ENCODE results near the gene PPP2R5B.

The PPP2R5B gene

DNA sequence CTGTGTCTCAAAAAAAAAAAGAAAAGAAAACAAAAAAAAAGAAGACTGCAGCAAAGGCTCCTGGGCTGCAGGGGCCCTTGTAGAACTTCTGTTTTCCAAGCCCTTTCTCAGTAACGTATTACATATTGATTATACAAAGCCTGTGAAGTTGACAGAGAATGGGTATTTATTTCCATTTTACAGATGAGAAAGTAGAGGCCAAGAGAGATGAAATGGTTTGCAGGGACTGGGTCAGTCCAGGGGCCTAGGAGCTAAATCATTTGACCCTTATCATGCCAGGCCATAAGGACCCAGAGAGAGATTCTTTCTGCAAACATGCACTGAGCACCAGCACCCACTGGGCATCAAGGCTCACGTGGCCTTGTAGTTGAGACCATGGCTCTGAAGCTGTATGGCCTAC is 4.5 kb downstream of the PPP2R5B start:
- DNase-seq (ENCODE audit: low read depth in 3 of 3, low spot score in 1 of 3) = no peak

DNA sequence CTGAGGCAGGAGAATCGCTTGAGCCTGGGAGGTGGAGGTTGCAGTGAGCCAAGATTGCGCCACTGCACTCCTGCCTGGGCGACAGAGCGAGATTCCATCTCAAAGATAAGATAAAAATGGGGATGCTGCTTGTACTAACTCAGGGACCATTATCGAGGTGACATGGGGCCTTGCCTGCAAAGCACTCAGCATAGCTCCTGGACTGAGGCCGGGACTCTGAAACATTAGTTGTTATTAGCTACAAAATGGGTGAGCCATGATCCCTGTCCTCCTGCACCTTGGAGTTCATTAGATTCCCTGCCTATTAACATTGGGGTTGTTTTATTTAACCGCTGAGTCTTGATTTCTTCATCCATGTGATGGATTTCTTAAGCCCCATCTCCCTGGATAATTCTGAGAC is 5.1 kb downstream of the PPP2R5B start:
- no peak for DNase-seq (ENCODE audit: low read depth in 3 of 3, low spot score in 1 of 3)

DNA sequence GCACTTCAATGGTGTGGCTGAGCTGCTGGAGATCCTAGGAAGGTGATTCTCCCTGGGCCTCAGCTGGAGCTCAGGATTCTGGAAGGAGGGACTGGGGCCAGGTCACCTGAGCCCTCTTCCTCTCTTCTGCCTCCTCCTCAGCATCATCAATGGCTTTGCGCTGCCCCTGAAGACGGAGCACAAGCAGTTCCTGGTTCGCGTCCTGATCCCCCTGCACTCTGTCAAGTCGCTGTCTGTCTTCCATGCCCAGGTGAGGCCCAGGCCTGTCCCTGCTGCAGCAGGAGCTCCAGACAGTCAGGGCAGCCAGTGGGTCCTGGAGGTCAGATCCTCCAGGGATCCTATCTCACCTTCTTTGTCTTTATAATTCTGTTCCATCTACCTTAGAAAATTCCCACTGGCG is 5.9 kb downstream of the PPP2R5B start:
- no peak for DNase-seq (ENCODE audit: low read depth in 3 of 3, low spot score in 1 of 3)

DNA sequence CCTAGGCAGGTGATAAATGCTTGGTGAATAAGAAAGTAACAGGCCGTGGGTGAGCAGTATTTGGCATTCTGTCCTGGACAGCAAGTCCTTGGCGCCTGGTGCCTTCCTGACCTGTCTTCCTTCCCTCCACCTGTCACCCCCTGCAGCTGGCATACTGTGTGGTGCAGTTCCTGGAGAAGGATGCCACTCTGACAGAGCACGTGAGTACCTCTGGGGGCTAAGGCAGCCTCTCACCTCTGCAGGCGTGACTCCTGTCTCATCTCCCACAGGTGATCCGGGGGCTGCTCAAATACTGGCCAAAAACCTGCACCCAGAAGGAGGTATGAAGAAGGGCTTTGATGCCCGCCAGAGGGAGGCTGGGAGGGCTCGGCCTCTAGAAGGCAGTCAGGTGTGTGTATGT is 6.8 kb downstream of the PPP2R5B start:
- no peak for DNase-seq (ENCODE audit: low read depth in 3 of 3, low spot score in 1 of 3)

DNA sequence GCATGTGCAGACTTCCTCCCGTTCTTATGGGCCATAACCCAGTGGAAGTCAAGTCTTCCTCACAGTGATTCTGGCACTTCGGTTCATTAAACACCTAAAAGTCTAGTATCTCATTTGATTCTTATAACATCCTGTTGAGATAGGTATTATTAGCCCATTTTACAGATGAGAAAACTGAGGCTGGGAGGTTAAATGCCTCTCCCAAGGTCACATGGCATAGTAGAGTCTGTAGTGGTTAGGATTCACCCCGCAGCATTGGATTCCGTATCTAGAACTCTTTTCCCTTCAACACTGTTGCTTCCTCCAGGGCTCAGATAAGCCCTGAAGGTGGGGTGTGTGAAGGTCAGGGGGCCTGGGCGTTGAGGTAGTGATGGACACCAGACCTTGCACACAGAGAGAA is 7.8 kb downstream of the PPP2R5B start:
- DNase-seq (ENCODE audit: low read depth in 3 of 3, low spot score in 1 of 3) = no peak

DNA sequence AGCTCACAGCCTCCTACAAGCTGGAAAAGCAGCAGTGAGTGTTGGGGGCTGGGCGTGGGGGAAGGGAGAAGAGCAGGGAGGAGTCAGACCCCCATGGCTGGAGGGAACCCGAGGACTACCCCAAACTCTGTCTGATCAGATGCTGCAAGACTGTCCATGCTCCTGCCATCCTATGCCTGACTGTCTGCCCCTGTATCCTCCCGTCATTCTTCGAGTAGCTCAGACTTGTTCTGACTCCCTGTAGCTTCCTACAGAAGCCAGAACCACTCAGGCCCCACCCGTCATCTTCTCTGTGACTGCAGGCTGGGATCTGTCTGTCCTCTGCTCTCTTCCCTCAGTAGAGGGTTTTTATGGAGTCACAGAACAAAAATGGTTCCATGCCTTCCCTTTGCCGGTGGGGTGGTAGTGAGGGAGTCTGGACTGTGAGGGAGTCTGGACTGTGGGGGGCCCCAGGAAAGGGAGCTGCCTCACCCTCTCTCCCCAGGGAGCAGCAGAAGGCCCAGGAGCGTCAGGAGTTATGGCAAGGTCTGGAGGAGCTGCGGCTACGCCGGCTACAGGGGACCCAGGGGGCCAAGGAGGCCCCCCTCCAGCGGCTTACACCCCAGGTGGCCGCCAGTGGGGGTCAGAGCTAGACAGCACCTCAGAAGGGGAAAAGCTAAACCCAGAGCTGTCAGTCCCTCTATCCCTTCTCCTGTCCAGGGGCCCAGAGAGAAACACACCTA is 8.9 kb downstream of the PPP2R5B start:
- DNase-seq (ENCODE audit: low read depth in 3 of 3, low spot score in 1 of 3) = no peak

DNA sequence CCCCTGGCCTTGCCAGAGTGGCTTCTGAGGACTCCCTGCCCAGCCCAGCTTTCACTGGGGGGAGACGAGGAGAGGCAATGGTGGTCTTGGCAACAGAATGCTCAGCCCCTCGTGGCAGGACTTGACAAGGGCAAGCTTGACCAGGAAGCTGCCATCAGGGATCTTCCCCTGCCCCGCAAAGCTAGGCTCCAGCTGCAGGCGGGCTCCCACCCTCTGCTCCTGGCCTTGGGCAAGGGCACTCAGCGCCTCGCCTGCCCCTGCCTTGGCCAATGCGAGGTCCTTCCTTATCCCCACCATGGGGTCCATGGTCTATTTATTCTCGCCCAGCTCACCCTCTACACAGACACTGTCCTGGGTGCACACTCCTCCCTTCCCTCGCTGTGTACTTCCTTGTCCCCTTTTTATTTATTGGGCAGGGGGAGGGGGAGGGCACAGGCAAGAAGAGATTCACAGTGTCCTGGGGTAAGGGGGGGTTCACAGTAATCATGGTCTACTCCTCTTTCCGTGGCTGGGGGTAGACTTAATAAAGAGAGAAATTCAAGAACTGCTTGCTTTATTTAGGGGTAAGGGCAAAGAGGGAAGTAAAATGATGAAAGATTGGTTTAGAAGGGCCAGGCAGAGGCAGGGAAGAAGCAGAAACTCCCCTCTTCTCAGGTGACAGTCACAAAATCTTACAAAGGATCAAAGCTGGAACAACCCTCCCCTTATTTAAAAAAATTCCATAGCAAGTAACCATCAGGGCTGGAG is 9.6 kb downstream of the PPP2R5B start:
- no peak for DNase-seq (ENCODE audit: low read depth in 3 of 3, low spot score in 1 of 3)

DNA sequence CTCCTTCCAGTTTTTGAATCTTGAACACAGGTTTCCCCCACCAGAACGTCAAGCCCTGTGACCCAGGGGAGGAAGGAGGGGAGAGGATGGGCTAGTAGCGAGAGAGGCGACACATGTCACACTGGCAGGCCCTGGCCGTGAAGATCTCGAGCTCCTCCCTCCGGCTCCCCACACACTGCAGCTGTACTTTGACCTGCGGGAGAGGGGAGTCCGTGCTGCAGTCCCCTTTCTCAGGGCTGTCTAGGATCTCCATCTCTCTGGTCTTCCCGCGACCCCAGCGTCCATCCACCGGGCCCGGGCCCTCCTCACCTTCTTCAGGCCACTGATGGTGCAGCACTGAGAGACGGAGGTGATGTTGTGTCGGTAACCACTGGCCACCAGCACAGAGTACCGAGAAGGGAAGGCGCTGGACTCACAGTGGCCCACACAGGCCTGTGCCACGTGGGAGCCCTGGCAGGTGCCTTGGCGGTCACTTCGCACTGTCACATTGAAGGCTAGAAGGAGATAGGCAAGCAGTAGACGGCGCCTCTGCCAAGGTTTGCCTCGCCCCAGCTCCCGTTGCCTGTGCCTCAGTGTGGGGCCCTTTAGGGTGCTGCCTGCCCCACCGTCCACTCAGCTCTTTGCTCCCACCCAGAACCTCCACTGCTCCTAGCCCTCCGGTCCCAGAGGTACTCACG is 10.3 kb downstream of the PPP2R5B start:
- no peak for DNase-seq (ENCODE audit: low read depth in 3 of 3, low spot score in 1 of 3)

DNA sequence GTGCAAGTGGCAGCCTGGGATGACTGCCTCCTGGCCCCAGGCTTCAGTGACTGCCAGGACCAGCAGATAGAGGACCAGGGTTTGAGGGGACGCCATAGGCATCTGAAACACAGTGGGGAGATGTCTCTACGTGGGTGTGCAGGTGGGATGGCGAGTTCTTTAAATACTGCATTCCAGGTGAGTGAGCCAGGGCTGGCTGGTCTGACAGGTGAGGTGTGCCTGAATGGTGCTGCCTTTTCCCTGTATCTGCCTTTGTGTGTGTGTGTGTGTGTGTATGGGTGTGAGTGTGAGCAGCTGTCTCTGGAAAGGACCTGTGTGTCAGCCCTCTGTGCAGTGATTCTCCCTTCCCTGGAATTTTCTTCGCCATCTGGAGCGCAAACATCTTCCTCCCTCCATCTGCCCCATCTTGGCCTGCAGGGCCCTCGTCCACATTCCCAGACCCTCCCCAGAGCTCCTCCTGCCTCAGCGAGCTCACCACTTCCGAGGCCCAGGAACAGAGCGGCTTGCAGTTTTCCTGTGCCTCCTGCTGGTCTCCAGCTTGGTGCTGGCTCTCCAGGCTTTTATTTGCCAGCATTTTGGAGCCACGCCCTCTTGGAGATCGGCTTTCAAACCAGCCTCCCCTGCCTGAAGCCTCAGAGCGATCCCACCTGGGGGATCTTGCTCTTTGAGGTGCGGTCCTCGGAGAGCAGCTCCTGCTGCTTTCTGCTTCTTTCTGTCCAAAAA is 11.0 kb downstream of the PPP2R5B start, which contains the start of gene GPHA2:
Gene GPHA2 (minus strand): TSS at position 535 of the 723 bp plus-strand sequence. CDS start 433 bp downstream, at position 102.
- DNase-seq (ENCODE audit: low read depth in 3 of 3, low spot score in 1 of 3) = no peak

DNA sequence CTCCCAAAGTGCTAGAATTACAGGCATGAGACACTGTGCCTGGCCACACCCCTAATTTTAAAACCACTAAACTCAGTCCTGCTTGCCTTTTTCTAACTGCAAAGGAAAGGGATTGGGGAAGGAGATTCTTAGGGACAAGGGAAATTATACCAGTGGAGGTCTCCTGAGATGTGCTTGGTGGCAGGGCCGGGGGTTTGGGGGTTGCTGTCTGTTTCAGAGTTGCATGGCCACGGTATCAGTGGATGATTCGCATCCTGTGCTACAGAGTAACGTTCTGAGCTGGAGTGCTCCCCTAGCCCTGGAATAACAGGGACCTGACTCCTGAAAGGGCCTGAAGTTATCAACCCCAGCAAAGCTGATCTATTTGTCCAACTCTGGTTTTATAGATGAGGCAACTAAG is 12.1 kb downstream of the PPP2R5B start:
- DNase-seq (ENCODE audit: low read depth in 3 of 3, low spot score in 1 of 3) = no peak

DNA sequence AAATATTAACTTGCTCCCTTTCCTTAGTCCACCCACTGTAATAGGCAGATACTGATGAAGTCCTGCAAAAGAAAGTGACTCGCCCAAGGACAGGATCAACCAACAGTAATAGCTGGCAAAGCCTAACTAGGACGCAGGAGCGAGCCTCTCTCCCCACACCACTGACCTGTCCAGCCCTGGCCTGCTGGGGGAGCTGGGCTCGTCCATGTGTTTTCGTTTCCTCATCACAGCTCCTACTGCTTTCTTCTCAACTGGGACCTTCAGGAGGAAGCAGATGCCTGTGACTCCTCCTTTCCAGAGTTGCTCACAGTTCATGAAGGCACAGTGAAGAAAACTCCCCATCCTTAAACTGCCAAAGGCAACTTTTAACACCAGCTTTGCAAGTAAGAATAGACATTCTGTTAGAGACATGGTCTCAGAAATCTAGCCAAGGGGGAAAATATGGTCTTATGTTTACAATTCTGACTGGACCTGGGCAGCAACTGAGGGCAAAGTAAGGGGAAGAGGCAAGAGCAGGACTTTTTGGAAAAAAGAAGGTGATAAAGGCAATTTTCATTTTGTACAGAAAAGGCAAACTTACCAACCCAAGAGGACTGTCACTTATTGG is 22.8 kb downstream of the PPP2R5B start:
- DNase-seq (ENCODE audit: low read depth in 3 of 3, low spot score in 1 of 3) = no peak

DNA sequence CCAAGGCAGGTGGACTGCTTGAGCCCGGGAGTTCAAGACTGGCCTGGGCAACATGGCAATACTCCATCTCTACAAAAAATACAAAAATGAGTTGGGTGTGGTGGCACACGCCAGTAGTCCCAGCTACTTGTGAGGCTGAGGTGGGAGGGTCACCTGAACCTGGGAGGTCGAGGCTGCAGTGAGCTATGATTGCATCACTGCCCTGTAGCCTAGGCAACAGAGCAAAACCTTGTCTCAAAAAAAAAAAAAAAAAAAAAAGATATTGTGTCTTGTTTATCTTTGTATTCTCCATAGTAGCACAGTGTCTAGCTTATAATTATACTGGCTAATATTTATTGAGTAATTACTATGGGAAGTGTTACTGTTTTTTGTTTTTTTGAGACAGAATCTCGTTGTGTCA is 27.0 kb downstream of the PPP2R5B start:
- DNase-seq (ENCODE audit: low read depth in 3 of 3, low spot score in 1 of 3) = no peak

DNA sequence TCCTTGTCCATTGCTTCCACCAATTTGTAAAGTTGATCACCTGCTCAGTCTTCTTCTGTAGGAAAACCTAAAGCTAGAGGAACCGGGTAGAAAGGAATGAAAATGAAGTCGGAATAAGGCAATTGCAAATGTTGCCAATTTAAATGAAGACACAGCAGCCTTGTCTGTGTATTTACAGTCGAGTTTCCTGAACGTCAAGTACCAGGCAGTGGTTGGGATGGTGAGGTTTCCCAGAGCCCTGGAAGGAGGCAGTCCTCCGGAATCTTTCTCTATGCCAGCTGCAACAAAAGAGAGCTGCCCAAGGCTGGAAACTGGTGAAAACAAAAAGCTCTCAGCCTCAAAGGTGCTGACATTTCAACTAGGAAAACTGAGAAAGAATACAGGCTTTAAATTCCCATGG is 29.7 kb downstream of the PPP2R5B start:
- DNase-seq (ENCODE audit: low read depth in 3 of 3, low spot score in 1 of 3) = no peak

DNA sequence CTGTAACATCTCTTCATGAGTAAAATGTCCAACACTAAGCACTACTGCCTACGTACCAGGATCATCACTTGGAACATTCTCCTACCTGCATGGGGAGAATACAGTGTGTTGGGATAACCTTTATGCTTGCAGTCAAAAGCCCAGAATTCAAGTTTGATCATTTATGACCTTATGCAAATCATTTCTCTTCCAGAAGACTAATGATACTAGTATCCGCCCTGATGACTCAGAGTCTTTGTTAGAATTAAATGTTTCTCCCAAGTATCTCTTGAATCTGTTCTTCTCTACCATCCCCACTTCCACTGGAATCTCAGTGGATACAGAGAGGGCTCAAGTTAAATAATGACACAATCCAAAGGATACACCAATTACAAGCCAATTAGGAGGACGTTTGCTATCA is 35.0 kb downstream of the PPP2R5B start:
- no peak for DNase-seq (ENCODE audit: low read depth in 3 of 3, low spot score in 1 of 3)

DNA sequence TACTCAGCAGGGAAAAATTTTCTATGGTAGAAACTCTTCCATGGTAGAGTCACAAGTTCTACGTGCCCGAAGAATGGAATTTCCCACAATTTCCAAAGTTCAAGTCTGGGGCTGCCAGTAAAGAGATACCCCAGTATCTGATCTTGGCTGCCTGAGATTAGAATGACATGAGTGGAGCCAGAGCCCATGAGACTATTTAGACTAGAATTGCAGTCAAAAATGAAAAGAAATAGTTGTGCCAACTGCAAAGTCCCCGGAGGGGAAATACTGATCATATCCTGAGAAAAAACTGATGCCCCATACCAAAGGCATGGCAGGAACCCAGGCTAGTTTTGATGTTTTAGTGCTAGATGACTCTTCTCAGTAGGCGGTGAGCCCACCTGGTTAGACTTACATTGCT is 36.2 kb downstream of the PPP2R5B start:
- no peak for DNase-seq (ENCODE audit: low read depth in 3 of 3, low spot score in 1 of 3)

DNA sequence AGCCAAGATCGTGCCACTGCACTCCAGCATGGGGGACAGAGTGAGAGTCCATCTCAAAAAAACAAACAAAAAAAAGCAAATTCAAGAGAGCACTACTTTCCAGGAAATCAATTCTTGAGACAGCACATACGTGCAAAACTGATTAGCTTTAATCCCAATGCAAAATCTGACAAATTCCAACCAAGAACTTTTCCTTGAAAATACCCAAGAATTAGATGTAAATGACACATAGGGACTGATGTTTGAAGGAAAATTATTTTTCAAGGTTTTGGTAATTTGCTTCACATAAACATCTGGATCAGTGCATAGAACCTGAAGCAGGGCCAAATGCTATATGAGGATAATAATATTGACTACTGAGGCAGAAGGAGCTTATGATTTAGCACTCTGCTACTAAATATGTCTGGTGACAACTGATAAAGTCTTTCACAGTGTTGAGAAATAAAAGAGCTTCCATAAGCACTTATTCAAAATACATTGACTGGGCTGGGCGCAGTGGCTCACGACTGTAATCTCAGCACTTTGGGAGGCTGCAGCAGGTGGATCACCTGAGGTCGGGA is 38.7 kb downstream of the PPP2R5B start:
- no peak for DNase-seq (ENCODE audit: low read depth in 3 of 3, low spot score in 1 of 3)

DNA sequence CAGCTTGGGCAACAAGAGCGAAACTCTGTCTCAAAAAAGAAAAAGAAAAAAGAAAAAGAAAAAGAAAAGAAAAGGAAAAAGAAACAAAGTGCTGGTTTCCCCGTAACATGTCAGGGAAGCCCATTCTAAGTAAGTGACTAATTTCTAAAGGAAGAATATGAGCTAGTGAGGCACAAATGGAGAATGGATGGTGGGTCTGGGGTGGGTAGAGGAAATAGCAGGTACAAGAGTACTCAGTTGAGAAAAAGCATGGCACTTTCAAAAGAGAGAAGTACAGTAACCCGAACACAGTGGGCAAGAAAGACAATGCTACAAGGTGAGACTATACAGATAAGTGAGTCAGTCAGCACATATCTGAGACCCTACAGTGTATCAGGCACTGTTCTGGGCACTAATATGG is 42.9 kb downstream of the PPP2R5B start:
- DNase-seq (ENCODE audit: low read depth in 3 of 3, low spot score in 1 of 3) = no peak

DNA sequence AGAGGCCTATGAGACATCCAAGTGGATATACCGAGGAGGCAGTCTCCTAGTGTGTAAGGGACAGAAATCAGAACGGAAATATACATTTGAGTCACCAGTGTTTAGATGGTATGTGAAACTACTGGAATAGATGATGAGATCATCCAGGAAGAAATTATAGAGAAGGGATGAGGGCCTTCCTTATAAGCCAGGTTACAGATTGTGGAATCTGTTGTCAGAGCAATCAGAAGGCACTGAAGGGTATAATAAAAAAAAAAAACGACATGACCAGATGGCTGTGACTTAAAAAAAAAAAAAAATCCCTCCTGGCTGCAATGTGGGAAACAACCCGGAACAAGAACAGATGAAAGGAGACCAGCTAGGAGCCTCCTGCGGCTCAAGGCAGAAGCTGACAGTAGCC is 44.7 kb downstream of the PPP2R5B start:
- DNase-seq (ENCODE audit: low read depth in 3 of 3, low spot score in 1 of 3) = no peak

DNA sequence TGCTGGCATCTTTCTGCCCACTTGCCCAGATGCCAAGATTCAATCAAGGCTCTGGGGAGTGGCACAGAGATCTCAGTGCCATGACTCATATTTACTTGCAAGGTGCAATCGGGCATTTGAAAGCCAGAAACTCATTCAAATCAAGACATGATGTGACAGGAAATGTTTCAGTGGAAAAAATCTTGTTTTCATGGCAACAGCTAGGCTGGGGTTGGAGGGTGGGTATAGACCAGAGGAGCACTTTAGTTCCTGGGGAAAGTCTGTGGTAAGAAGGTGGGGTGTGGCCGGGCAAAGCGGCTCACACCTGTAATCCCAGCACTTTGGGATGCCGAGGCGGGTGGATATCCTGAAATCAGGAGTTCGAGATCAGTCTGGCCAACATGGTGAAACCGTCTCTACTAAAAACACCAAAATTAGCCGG is 46.3 kb downstream of the PPP2R5B start:
- DNase-seq (ENCODE audit: low read depth in 3 of 3, low spot score in 1 of 3) = peak in 1 of 3 donors; percentile 2

DNA sequence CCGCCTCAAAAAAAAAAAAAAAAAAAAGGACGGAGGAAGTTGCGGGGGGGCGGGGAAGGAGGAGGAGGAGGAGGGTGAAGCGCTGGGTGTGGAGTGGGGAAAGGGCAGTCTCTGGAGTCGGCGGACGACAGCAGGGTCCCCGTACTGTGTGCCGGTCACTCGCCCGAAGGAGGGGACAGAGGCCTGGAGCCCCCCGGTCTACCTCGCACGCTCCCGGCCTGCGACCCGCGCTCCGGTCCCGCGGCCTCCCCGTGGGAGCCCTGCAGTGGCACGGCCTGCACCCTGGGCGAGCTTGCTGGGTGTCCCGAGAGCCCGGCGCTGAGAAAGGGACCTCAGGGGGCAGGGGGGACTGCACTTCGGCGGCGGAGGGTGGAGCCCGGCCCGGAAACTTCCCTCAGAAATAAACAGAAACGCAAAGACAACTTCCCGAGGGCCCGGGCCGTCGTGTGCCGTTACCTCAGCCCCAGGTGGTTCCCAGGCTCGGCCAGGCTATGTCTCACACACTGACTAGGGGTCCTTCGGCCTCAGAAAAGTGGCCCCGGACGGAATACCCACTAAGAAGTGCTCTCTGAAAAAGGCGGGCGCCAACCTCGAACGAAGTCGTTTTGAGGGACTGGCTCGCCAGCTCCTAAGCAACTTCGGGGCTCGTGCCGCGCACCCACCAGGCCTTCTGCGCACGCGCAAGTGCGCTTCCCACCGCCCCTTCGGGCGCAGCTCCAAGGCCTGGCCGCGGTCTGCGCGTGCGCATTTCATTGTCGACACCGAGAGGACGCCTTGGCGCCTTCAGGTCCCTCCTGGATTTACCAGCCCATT is 47.1 kb downstream of the PPP2R5B start, which contains the start of gene MAJIN:
Gene MAJIN (minus strand): TSS at position 688 of the 813 bp plus-strand sequence. CDS start 12,703 bp downstream, outside the sequence.
- peak; percentile 81 to 87 (median 85) for DNase-seq (ENCODE audit: low read depth in 3 of 3, low spot score in 1 of 3)

Measured in stimulated activated CD4-positive, alpha-beta T cell treated with anti-CD3 and anti-CD28 coated beads, TNF-alpha, amount 100 ng/mL, for 1 hour (primary cell).